ENCODE results near the gene VEGFC.

The VEGFC gene

GRCh38 chr4:176792326-176793059, at the start of gene VEGFC:
Gene VEGFC, minus strand, starts transcription at chr4:176792922. Its CDS starts 611 bp downstream, at chr4:176792311.
- DNase-seq, result peak in 7 of 14 donors; percentile 4 to 45 (median 24)

GRCh38 chr4:176841711-176842112, 49.0 kb upstream of the VEGFC start:
- no peak for DNase-seq

GRCh38 chr4:176840166-176840565, 47.4 kb upstream of the VEGFC start:
- no peak for DNase-seq

GRCh38 chr4:176839656-176840055, 46.9 kb upstream of the VEGFC start:
- DNase-seq, result no peak

- DNase-seq, result no peak
These were observed 46.1 kb upstream of the VEGFC start for GRCh38 chr4:176838601-176839433.

- no peak for DNase-seq
These were observed 44.6 kb upstream of the VEGFC start for GRCh38 chr4:176837169-176837895.

GRCh38 chr4:176834531-176834930, 41.8 kb upstream of the VEGFC start:
- no peak for DNase-seq

- no peak for DNase-seq
These were observed 40.9 kb upstream of the VEGFC start for GRCh38 chr4:176833400-176834175.

GRCh38 chr4:176830971-176831370, 38.2 kb upstream of the VEGFC start:
- DNase-seq, result no peak

GRCh38 chr4:176825586-176825985, 32.9 kb upstream of the VEGFC start:
- no peak for DNase-seq

GRCh38 chr4:176824645-176825366, 32.1 kb upstream of the VEGFC start:
- DNase-seq, result no peak

- DNase-seq, result no peak
These were observed 25.8 kb upstream of the VEGFC start for GRCh38 chr4:176818531-176818930.

GRCh38 chr4:176817204-176817603, 24.5 kb upstream of the VEGFC start:
- no peak for DNase-seq

GRCh38 chr4:176814770-176815169, 22.0 kb upstream of the VEGFC start:
- DNase-seq, result no peak

GRCh38 chr4:176810481-176811249, 17.9 kb upstream of the VEGFC start:
- no peak for DNase-seq

GRCh38 chr4:176806778-176807375, 14.2 kb upstream of the VEGFC start:
- DNase-seq, result no peak

GRCh38 chr4:176805155-176805554, 12.4 kb upstream of the VEGFC start:
- no peak for DNase-seq

GRCh38 chr4:176800891-176801534, 8.3 kb upstream of the VEGFC start:
- DNase-seq, result no peak

- DNase-seq, result no peak
These were observed 6.9 kb upstream of the VEGFC start for GRCh38 chr4:176799653-176800052.

GRCh38 chr4:176798540-176798939, 5.8 kb upstream of the VEGFC start:
- no peak for DNase-seq

Data from C1 segment of cervical spinal cord (tissue), 14 donors.